NK-92 treated with Interleukin-12 subunit alpha and Interleukin-12 subunit beta, amount 100 ng/mL, for 24 hours (cell line): Measurements from ENCODE around the gene GPR153.
"Not testable (repeated sequence)": the region's sequence is repeated elsewhere in the genome, so short reads cannot be mapped to it uniquely, and the experiment has no call there.

Experiments
- DNase-seq: peaks from one replicate; lab custom pipeline; 2025; lab: John Stamatoyannopoulos, UW

The GPR153 gene

DNA sequence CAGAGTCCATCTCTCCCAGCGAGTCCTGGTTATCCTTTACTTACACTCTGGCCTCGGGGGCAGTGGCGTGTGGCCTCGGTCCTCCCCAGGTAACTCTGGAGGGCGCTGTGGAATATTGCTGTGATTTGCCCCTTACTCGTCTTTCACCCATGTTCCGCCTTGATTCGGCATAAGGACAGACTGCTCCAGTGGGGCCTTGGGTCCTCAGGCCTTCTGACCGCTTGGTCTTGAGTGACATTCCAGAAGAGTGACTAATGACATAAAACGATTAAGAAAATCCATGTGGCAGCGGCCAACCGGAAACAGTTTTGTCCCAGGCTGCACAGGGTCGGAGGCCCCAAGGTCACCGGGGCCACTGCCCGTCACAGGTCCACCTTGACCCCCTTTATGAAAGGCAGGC, 36.2 kb downstream of the GPR153 start:
- no peak for DNase-seq

- DNase-seq = no peak
These were observed 37.3 kb downstream of the GPR153 start for GRCh38 chr1:6223617-6224016.

GRCh38 chr1:6222636-6223035, 38.3 kb downstream of the GPR153 start:
- DNase-seq = no peak

DNA sequence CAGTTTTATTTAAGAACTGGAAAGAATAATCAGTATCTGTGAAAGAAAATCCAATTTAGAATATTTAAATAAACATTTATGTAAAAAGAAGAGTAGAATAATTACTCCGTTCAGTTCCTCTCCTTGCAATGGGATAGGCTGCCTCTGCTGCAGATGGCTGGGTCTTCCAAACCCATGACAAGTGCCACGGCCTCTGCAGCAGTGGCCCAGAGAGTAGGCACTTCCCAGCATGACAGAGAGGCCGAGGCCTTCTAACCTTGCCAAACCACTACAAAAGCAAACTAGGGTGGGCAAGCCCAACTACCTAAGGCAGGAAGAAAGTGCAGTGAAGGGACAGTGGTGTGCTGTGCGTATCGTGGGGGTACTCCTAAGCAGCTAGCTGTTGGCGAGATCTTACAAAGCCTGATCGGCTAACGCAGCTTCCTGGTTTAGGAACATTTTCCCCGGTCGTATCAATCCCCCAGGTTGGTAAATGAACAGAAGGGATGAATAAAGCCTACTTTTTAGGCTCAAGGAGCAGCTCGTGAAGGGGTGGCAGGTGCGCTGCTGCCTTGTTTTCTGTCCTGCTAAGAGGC, 39.6 kb downstream of the GPR153 start:
- no peak for DNase-seq

GRCh38 chr1:6220236-6220635, 40.7 kb downstream of the GPR153 start:
- DNase-seq = no peak

- not testable (repeated sequence) for DNase-seq
These were observed 41.3 kb downstream of the GPR153 start for GRCh38 chr1:6219641-6220040.

DNA sequence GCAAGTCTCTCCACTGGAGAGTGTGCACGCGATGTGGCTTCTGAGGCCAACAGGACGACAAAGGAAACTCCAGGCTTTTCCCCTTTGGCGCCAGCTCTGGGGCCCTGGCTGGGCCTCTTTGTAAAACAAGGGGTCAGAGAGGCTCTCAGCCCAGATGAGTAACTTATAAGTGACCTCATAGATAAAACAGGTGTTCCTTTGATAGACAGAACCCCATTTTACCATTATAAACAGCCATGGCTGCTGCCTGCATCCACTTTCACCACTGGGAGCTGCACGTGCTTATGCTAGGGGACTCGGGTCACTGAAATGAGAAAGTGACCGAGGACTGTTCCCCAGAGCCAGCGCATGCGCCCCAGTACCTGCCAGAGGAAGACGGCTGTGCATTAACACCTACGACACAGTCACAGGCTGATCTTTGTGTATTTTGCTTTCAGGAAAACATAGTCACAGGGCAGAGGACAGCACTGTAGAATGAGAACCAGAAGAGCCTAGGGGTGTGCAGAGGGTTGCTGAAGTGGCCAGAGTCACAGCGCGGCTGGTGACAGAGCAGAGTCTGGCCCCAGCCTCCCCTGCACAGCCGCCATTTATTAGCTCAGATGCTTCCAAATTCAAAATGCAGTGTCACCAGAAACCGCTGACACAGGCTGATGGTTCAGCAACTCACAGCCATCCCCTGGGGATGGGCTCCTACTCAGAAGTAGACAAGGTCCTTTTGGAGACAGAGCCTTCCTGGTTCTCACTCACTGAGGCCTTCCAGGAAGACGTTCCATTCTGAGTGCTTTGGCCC, 42.3 kb downstream of the GPR153 start:
- DNase-seq = no peak

- no peak for DNase-seq
These were observed 48.5 kb downstream of the GPR153 start for GRCh38 chr1:6212193-6212959.

- no peak for DNase-seq
These were observed 49.2 kb downstream of the GPR153 start for GRCh38 chr1:6211731-6212130.

DNA sequence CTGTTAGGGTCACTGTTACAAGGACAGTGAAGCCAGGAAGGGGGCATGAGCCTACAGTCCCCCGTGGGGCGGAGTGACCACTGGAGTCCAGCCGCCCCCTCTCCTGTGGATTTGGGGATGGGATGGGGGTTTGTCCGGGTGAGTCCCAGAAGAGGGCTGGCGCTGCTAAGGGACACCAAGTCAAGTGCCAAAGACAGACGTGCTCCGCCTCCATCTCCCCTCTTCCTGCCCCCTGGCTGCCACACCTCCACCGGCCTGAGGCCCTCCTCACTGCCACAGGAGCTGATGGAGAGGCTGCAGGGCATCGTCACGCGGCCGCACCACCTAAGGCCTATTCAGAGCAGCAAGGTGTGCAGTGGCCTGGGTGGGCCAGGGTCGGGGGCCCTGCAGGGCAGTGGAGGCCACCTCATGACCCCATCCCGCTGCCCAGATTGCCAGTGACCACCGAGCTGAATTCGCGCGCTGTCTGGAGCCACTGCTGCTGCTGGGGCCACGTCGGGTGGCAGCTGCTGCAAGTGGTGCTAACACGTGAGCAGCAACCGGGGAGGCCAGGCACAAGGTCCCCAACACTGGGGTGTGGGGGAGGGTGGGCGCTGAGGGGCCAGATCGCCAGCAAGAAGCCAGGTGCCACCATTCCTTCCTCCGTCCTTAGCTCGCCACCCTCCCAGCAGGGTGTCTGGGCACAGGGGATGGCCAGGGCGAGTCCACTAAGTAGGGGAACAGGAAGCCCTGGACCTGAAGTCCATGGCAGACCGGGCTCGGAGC, 50.1 kb downstream of the GPR153 start:
- DNase-seq = no peak

DNA sequence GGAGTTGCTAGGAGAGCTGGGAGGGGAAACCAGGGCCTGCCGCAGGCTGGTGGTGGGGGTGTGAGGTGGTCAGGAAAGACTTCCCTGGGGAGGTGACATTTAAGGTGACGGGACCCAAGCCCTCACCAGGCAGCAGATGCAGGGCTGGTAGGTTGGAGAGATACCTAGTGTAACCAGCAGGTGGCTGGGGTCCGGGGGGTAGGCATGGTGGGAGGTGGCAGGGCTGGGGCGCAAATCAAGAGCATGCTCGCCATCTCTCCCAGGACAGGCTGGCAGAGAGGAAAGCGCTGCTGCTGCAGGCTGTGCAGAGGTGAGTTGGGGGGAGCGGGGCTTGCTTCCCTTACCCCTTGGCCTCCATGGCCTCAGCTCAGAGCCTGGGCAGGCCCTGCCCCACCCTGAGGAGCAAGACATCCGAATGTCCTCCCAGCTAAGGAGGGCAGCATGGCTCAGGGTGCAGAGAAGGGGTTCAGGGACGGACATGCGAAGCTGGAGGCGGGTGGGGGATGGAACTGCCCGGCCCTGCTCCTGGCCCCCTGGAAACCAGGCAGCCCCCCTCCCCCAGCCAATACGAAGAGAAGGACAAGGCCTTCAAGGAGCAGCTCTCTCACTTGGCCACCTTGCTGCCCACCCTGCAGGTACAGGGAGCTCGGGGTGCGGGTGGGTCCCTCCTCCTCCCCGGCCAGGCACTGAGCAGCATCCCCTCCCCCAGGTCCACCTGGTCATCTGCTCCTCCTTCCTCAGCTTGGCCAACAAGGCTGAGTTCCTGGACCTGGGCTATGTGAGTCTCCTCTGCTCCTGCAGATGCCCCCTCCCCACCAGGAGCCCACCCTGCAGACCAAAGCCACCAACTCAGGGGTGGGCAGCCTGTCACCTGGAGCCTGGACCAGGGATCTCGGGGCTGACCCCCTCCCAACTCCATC, 51.0 kb downstream of the GPR153 start:
- DNase-seq = no peak

- DNase-seq = no peak
These were observed 51.9 kb downstream of the GPR153 start for GRCh38 chr1:6208723-6209660.

DNA sequence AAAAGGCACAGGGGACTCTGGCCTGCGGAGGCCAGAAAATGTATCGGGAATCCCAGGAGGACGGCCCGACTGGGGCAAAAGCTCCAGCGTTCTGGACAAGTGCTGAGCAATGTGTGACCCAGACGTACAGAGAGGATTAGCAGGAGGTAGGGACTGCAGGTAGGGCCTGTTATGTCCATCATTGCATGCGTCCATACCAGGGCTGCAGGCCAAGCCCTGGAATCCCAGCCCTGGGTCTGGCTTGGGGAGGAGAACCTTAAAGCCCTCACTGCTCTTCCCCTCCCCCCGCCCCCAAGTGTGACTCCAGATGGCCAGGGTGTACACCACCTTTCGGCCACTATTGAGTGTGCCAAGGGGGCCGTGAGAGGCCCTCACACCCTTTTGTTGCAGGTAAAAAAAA, 53.0 kb downstream of the GPR153 start:
- DNase-seq = no peak

DNA sequence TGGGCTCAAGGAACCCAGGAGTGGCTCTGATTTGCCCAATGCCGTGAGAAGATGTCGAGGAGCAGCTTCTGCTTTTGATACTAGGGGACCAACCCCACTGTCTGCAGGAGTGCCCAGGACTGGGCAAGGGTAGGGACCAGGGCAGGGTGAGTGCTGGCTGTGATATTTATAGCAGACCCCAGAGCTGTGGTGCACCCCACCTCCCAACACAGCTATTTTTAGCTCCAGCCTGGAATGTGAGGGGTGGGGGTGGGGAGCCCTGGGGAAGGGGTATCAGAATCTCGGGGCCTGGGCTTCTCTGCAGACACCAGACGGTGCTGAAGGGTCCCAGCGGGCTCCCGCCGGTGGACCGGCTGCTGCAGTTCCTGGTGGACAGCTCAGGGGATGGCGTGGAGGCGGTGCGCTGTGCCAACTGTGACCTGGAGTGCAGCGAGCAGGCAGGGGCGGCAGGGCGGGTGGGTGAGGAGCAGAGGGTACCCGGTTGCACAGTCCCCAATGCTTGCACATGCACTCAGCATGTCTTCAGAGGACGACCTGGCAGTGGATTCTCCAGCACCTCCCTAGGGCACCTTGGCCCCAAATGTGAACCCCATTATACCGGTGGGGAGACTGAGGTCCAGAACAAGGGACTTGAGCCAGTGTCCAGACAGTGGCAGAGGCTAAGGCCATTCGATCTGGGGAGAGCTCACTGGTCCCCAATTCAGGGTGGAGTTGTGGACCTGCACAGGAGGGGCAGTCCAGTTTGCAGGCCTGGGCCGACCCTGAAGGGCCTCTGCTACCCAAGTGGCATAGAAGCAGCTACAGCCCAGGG, 53.6 kb downstream of the GPR153 start:
- no peak for DNase-seq

GRCh38 chr1:6206520-6206855, 54.4 kb downstream of the GPR153 start:
- no peak for DNase-seq

GRCh38 chr1:6205849-6206519, 54.9 kb downstream of the GPR153 start, which contains the start of gene RNF207:
RNF207 (plus strand) TSS chr1:6206119; CDS start chr1:6206536, 417 bp downstream.
- no peak for DNase-seq

DNA sequence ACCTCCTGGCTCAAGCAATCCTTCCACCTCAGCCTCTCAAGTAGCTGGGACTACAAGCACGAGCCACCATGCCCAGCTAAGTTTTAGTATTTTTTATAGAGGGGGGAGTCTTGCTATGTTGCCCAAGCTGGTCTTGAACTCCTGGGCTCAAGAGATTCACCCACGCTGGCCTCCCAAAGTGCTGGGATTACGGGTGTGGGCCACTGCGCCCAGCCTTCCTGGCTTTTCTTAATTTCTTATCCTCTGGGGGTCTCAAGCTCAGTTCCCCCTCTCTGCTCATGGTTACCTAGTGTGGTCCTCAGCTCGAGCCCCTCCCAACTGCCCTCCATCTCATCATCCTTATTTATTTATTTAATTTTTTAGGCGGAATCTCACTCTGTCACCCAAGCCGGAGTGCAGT, 58.6 kb downstream of the GPR153 start:
- DNase-seq = no peak

- no peak for DNase-seq
These were observed 60.6 kb downstream of the GPR153 start for GRCh38 chr1:6200188-6200809.
